Mesenteric fat pad (tissue), 1 donor: ENCODE measurements around the gene FPR3. TPM values are rescaled to one million over a fixed set of nuclear protein-coding genes. Genes with fewer than 3 reads are reported as not detected.

ENCODE experiments used
- total RNA-seq: library from RNA; stranded (reverse); fragmentation: NEBNext Ultra II Directional; extraction: Animal tissue kit (Norgen Biotek cat#: 25700); gene quantifications from one replicate; pipeline ENCODE4 v1.2.1, GENCODE V29; 2021
- donor health status: DM: yes; HTN: yes; CAD: no.

The FPR3 gene
- total RNA-seq, 1 donor from 2014 or later, result 44.5 TPM

Other genes with a start within 250 kb of the FPR3 start
- gene ZNF175, start 223.9 kb upstream of the FPR3 start, total RNA-seq, result 8.8 TPM
- 2.2 TPM for gene SIGLEC5, start 164.8 kb upstream of the FPR3 start, total RNA-seq
- gene SIGLEC14, start 148.3 kb upstream of the FPR3 start, total RNA-seq, result 12.5 TPM
- 24.0 TPM for gene SPACA6, start 101.8 kb upstream of the FPR3 start, total RNA-seq
- gene HAS1, start 71.2 kb upstream of the FPR3 start, total RNA-seq, result 31.7 TPM
- gene FPR1, start 43.3 kb upstream of the FPR3 start, total RNA-seq, result 97.6 TPM
- gene FPR2, start 34.0 kb upstream of the FPR3 start, total RNA-seq, result 11.4 TPM
- gene ZNF577, start 92.8 kb downstream of the FPR3 start, total RNA-seq, result 8.0 TPM
- 7.7 TPM for gene ZNF649, start 109.9 kb downstream of the FPR3 start, total RNA-seq
- gene ZNF613, start 132.3 kb downstream of the FPR3 start, total RNA-seq, result 5.1 TPM
- 9.7 TPM for gene ZNF350, start 191.7 kb downstream of the FPR3 start, total RNA-seq
- gene ZNF615, start 213.1 kb downstream of the FPR3 start, total RNA-seq, result 6.3 TPM
- gene ZNF614, start 233.2 kb downstream of the FPR3 start, total RNA-seq, result 7.4 TPM